Measurements from ENCODE around the gene CCSER1. TPM values are rescaled to one million over a fixed set of nuclear protein-coding genes. Genes with fewer than 3 reads are reported as not detected.

CCSER1 gene
- total RNA-seq, 1 experiment from 2014 or later = 0.05 TPM

GRCh38 chr4:90421161-90421560, 294.0 kb downstream of the CCSER1 start:
- POLR2A ChIA-PET = no interaction called here
- no peaks in the 10 kb centered on the region for H3K36me3 ChIP-seq (ENCODE audit: control insufficient read depth, insufficient read depth, low read length)
- no peaks in the 10 kb centered on the region for H3K9me3 ChIP-seq (ENCODE audit: control insufficient read depth, insufficient read depth, low read depth, low read length)
- ATAC-seq (no peak), DNase-seq (ENCODE audit: low read depth, low spot score) (no peak)
- CTCF ChIA-PET = no interaction called here
- H3K27me3 ChIP-seq (ENCODE audit: control insufficient read depth, insufficient read depth, low read length) = no peaks in the 10 kb centered on the region
- TF ChIP-seq SIN3A (IDR thresholded peaks at IDR 0.05; ENCODE audit: borderline replicate concordance, insufficient read depth, low read depth, low read length) = no peak
- TF ChIP-seq REST (IDR thresholded peaks at IDR 0.05; ENCODE audit: insufficient read depth in 1 of 2, low read depth in 2 of 2, low read length in 1 of 2) = no peak
- intact Hi-C loops (cut with micrococcal nuclease; ENCODE audit: unreplicated experiment) (no loop called here), in situ Hi-C loops (cut with HindIII; ENCODE audit: low pct_unique_long_range_greater_than_20kb, low sequenced_read_pairs) (no loop called here)
- no TSS peak for BruUV-seq (replicated peaks)
- no peaks in the 10 kb centered on the region for H3K4me1 ChIP-seq (ENCODE audit: control insufficient read depth, insufficient read depth, low read length)
- no peak overlapping the region for H3K27ac ChIP-seq (ENCODE audit: low read length)
- no peak overlapping the region for H3K4me3 ChIP-seq (ENCODE audit: low read depth in 2 of 2, low read length in 2 of 2)

GRCh38 chr4:90425893-90426292, 298.7 kb downstream of the CCSER1 start:
- no peaks in the 10 kb centered on the region for H3K27me3 ChIP-seq (ENCODE audit: control insufficient read depth, insufficient read depth, low read length)
- no peak overlapping the region for H3K27ac ChIP-seq (ENCODE audit: low read length)
- no TSS peak for BruUV-seq (replicated peaks)
- DNase-seq (ENCODE audit: low read depth, low spot score) (no peak), ATAC-seq (no peak)
- no peak for TF ChIP-seq TCF7L2 (IDR thresholded peaks at IDR 0.05; ENCODE audit: low read depth, low read length)
- TF ChIP-seq CTCF (IDR thresholded peaks at IDR 0.05) = no peak
- no peak for TF ChIP-seq REST (IDR thresholded peaks at IDR 0.05; ENCODE audit: insufficient read depth in 1 of 2, low read depth in 2 of 2, low read length in 1 of 2)
- CTCF ChIA-PET = no interaction called here
- H3K4me3 ChIP-seq (ENCODE audit: low read depth in 2 of 2, low read length in 2 of 2) = no peak overlapping the region
- no peaks in the 10 kb centered on the region for H3K4me1 ChIP-seq (ENCODE audit: control insufficient read depth, insufficient read depth, low read length)
- no peaks in the 10 kb centered on the region for H3K9me3 ChIP-seq (ENCODE audit: control insufficient read depth, insufficient read depth, low read depth, low read length)
- H3K36me3 ChIP-seq (ENCODE audit: control insufficient read depth, insufficient read depth, low read length) = no peaks in the 10 kb centered on the region
- intact Hi-C loops (cut with micrococcal nuclease; ENCODE audit: unreplicated experiment) = no loop called here
- POLR2A ChIA-PET = no interaction called here
- in situ Hi-C loops (cut with HindIII; ENCODE audit: low pct_unique_long_range_greater_than_20kb, low sequenced_read_pairs) = no loop called here
